ENCODE results near the gene TANC2.
A peak's percentile ranks its signal among the peaks of the same experiment; 100 is the strongest.

Gene TANC2

GRCh38 chr17:62965686-62966425 is at the start of gene TANC2 (continued):
- TF ChIP-seq, protein P1, sequence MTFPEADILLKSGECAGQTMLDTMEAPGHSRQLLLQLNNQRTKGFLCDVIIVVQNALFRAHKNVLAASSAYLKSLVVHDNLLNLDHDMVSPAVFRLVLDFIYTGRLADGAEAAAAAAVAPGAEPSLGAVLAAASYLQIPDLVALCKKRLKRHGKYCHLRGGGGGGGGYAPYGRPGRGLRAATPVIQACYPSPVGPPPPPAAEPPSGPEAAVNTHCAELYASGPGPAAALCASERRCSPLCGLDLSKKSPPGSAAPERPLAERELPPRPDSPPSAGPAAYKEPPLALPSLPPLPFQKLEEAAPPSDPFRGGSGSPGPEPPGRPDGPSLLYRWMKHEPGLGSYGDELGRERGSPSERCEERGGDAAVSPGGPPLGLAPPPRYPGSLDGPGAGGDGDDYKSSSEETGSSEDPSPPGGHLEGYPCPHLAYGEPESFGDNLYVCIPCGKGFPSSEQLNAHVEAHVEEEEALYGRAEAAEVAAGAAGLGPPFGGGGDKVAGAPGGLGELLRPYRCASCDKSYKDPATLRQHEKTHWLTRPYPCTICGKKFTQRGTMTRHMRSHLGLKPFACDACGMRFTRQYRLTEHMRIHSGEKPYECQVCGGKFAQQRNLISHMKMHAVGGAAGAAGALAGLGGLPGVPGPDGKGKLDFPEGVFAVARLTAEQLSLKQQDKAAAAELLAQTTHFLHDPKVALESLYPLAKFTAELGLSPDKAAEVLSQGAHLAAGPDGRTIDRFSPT (tag by site-specific recombination; IDR thresholded peaks at IDR 0.05): peak; percentile 92
- TF ChIP-seq ZNF518A (tag by site-specific recombination; conservative IDR thresholded peaks at IDR 0.05; ENCODE audit: low read depth) (0 out of 2 replicates have a peak, but pooled peaks have one; percentile 43), KLF1 (tag by site-specific recombination; IDR thresholded peaks at IDR 0.05) (peak; percentile 88), WT1 (tag by site-specific recombination; IDR thresholded peaks at IDR 0.05) (peak; percentile 67), ZNF600 (tag by site-specific recombination; IDR thresholded peaks at IDR 0.05) (peak; percentile 65), ZBTB48 (tag by site-specific recombination; IDR thresholded peaks at IDR 0.05) (peak; percentile 54; the same call in 1 of the 2 replicates), ZBTB8A (tag by site-specific recombination; IDR thresholded peaks at IDR 0.05) (peak; percentile 86), KLF7 (tag by site-specific recombination; IDR thresholded peaks at IDR 0.05; ENCODE audit: borderline replicate concordance) (peak; percentile 70; the same call in 1 of the 2 replicates), SP2 (tag by site-specific recombination; IDR thresholded peaks at IDR 0.05) (peak; percentile 49), KLF10 (tag by site-specific recombination; IDR thresholded peaks at IDR 0.05) (peak; percentile 62; the same call in 1 of the 2 replicates), OSR2 (tag by site-specific recombination; IDR thresholded peaks at IDR 0.05) (peak; percentile 10; the same call in 1 of the 2 replicates), ZBTB26 (tag by site-specific recombination; optimal IDR thresholded peaks at IDR 0.05) (peak; percentile 92), KLF9 (tag by site-specific recombination; IDR thresholded peaks at IDR 0.05; ENCODE audit: low read depth) (peak; percentile 86), ZSCAN5A (tag by site-specific recombination; IDR thresholded peaks at IDR 0.05) (peak; percentile 74; the same call in 1 of the 2 replicates), ZFP37 (tag by site-specific recombination; IDR thresholded peaks at IDR 0.05) (0 out of 2 replicates have a peak, but pooled peaks have one; percentile 6), ZNF311 (tag by site-specific recombination; IDR thresholded peaks at IDR 0.05; ENCODE audit: borderline replicate concordance) (no peak), ZNF629 (tag by site-specific recombination; IDR thresholded peaks at IDR 0.05) (peak; percentile 80), ZBTB11 (tag by site-specific recombination; conservative IDR thresholded peaks at IDR 0.05; ENCODE audit: low read depth) (0 out of 2 replicates have a peak, but pooled peaks have one; percentile 31), ZIC2 (tag by site-specific recombination; IDR thresholded peaks at IDR 0.05) (peak; percentile 29; the same call in 1 of the 2 replicates), HOXA7 (CRISPR knock-in tag; IDR thresholded peaks at IDR 0.05; ENCODE audit: borderline replicate concordance) (no peak)
- TF ChIP-seq, protein P2, sequence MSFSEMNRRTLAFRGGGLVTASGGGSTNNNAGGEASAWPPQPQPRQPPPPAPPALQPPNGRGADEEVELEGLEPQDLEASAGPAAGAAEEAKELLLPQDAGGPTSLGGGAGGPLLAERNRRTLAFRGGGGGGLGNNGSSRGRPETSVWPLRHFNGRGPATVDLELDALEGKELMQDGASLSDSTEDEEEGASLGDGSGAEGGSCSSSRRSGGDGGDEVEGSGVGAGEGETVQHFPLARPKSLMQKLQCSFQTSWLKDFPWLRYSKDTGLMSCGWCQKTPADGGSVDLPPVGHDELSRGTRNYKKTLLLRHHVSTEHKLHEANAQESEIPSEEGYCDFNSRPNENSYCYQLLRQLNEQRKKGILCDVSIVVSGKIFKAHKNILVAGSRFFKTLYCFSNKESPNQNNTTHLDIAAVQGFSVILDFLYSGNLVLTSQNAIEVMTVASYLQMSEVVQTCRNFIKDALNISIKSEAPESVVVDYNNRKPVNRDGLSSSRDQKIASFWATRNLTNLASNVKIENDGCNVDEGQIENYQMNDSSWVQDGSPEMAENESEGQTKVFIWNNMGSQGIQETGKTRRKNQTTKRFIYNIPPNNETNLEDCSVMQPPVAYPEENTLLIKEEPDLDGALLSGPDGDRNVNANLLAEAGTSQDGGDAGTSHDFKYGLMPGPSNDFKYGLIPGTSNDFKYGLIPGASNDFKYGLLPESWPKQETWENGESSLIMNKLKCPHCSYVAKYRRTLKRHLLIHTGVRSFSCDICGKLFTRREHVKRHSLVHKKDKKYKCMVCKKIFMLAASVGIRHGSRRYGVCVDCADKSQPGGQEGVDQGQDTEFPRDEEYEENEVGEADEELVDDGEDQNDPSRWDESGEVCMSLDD (tag by site-specific recombination; IDR thresholded peaks at IDR 0.05): peak; percentile 88; the same call in 1 of the 2 replicates
